Measurements from ENCODE around the gene MSRB2.
"Not testable (repeated sequence)": the region's sequence is repeated elsewhere in the genome, so short reads cannot be mapped to it uniquely, and the experiment has no call there.

Gene MSRB2

GRCh38 chr10:23070092-23070912, 25.1 kb upstream of the MSRB2 start:
- not testable (repeated sequence) for DNase-seq

- no peak for DNase-seq
Measured at GRCh38 chr10:23070913-23071218, 24.5 kb upstream of the MSRB2 start.

- not testable (repeated sequence) for DNase-seq
Measured at GRCh38 chr10:23072593-23072992, 22.8 kb upstream of the MSRB2 start.

GRCh38 chr10:23073527-23073926, 21.9 kb upstream of the MSRB2 start:
- DNase-seq, result no peak

GRCh38 chr10:23075672-23076071, 19.7 kb upstream of the MSRB2 start:
- no peak for DNase-seq

- DNase-seq, result no peak
Measured at GRCh38 chr10:23078114-23078513, 17.3 kb upstream of the MSRB2 start.

- DNase-seq, result no peak
Measured at GRCh38 chr10:23079700-23080099, 15.7 kb upstream of the MSRB2 start.

GRCh38 chr10:23080262-23080661, 15.1 kb upstream of the MSRB2 start:
- no peak for DNase-seq

DNA sequence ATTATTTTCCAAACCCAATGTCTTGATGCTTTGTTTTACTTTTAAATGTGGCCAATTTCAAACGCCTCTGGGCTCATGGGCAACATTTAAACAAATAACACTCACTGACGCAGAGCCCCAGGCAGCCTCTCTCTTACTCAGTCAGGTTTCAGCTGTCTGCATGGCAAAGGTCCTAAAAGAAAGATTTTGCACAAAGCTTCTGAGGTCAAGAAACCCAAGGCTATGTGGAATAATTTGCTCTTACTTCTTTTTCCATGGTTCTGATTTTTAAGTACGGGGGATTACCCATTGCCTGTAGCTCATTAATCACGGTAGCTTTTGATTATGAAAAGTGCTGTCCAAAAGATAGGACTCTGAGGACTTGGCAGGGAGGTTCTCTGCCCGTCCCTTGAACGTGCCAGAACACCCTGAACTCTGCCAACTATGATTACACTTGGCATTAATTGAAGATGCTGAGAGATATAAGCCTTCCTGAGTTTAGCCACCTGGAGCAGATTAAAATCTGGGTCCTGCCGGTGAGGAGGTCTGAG, 14.1 kb upstream of the MSRB2 start:
- no peak for DNase-seq

GRCh38 chr10:23081891-23082290, 13.5 kb upstream of the MSRB2 start:
- DNase-seq, result no peak

DNA sequence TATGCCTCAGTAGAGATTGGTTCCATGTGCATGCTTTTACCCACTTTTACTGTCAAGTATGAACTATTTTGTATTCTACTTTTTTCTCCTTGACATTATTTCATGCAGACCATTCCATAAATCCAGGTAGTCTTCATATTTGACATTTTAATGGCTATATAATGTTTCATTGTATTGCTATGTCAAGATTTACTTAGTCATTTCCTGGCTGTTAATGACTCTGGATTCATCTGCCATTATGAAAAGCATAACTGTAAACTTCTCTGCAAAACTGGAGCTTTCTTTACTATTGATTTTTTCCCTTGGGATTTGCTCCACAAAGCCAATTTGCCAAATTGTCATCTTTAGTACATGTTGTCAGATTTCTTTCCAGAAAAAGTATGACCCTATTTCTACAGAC, 6.8 kb upstream of the MSRB2 start:
- DNase-seq, result no peak

GRCh38 chr10:23094786-23095403, 484 bp upstream of the MSRB2 start:
- no peak for DNase-seq

GRCh38 chr10:23095966-23096801, 805 bp downstream of the MSRB2 start:
- DNase-seq, result peak; percentile 47

DNA sequence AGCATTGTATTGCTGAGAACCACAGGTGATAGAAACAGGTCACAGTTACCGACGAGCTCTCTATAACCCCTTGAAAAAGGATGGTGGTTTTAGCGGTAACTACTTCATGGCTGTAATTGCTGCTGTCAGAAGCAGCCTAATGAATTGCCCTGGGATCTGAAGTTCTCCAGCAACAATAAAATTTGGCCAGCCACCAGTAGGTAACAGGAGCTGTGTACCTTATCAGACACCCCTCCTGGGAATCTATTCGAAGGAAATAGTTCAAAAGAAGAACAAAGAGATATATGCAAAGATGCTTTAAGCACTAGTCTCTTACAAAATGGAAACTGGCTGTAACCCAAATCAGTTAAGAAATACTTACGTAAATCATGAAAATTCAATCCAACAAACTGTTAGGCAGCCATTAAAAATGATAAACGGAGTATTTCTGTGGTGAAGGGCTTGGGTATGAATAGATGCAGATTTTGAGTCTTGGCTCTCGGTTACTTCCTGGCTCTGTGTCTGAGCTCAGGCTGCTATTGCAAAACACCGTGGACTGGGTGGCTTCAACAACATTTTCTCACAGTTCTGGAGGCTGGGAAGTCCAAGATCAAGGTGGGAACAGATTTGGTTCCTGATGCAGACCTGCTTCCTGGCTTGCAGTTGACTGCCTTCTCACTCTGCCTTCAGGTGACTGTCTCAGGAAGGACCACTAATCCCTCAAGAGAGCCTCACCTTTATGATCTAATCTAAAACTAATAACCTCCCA, 1.6 kb downstream of the MSRB2 start:
- peak; percentile 10 for DNase-seq

DNA sequence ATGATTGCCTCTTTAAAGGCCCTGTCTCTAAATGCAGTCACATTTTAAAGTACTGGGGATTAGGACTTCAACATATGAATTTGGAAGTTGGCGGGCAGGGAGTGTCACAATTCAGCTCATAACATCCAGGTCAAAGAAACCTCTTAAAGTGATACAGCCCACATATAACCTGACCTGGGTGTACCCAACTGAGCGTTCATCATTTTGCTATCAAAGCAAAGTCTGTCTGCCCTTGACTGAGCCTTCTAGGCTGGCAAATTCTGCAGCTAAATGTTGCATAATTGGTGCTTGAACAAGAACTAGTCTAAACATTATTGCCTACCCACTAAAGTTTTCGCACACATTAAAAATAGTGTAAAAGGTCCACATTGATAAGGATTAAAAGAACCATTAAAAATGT, 3.7 kb downstream of the MSRB2 start:
- no peak for DNase-seq

DNA sequence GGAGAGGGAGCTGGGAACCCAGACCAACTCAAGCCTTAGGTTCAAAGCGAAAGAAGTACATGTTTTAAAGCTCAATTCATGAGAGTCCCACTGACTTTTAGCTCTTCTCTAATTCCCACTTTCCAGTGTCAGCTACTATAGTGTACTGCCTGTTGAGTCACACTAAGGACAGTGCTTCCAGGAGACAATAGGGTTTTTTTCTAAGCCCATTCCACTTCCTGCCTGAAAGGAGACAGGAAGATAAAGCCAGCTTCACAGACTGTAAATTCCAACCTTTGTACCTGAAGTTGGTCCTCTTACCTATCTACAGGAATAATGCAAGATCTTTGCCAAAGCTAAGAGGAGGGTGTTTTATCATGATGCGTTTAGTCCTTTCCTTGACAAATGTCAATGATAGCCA, 4.4 kb downstream of the MSRB2 start:
- DNase-seq, result no peak

GRCh38 chr10:23100331-23101030, 5.1 kb downstream of the MSRB2 start:
- no peak for DNase-seq

GRCh38 chr10:23106331-23107072, 11.1 kb downstream of the MSRB2 start:
- no peak for DNase-seq

- DNase-seq, result no peak
Measured at GRCh38 chr10:23110722-23111516, 15.5 kb downstream of the MSRB2 start.
